ENCODE results near the gene HNRNPLL.

HNRNPLL gene

DNA sequence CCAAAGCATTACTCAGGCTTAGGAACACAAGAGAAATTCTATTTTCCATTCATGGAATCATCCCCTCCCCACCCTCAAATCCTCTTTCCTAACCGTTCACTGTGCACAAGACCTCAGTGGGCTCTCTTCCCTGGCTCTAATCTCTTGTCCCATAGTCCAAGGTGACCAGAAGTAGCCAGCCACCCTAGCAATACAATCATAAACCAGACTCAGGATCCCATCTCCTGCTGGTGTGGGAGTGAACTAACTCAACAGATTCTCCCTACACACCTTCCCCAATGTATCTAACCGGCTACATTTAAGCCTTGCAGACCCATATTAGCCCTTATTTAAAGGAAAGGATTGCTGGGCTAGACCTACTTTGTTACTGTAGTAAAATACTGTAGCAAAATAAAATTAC is 45.5 kb downstream of the HNRNPLL start:
- no peak overlapping the region for H2AFZ ChIP-seq (ENCODE audit: low read length)
- no peaks in the 10 kb centered on the region for H3K79me2 ChIP-seq (ENCODE audit: insufficient read depth, low read length)
- peaks cover 10% of the 10 kb centered on the region for H3K4me1 ChIP-seq (ENCODE audit: insufficient read depth, low read length, poor library complexity, severe bottlenecking)
- no peaks in the 10 kb centered on the region for H3K9me2 ChIP-seq (replicated peaks; ENCODE audit: low read depth, low read length)
- no peak overlapping the region for H3K9ac ChIP-seq (ENCODE audit: low read depth, low read length, poor library complexity, severe bottlenecking)
- H3F3A ChIP-seq (ENCODE audit: low read depth) = peaks cover under 1% of the 10 kb centered on the region; the same call in 1 of the 2 replicates
- peaks cover 15% of the 10 kb centered on the region; the same call in 1 of the 2 replicates for H3K36me3 ChIP-seq (ENCODE audit: insufficient read depth, low read length)
- H3K4me2 ChIP-seq (ENCODE audit: low read depth, low read length, poor library complexity, severe bottlenecking) = no peak overlapping the region
- no peak overlapping the region for H3K4me3 ChIP-seq (ENCODE audit: low read length, poor library complexity, severe bottlenecking)
- no peaks in the 10 kb centered on the region for H4K20me1 ChIP-seq (ENCODE audit: insufficient read depth, low read length, poor library complexity, severe bottlenecking)
- H3K9me3 ChIP-seq (ENCODE audit: insufficient read depth, low read depth, low read length) = no peaks in the 10 kb centered on the region
- H3K27me3 ChIP-seq (ENCODE audit: insufficient read depth, low read length, poor library complexity, severe bottlenecking) = no peaks in the 10 kb centered on the region
- TF ChIP-seq, protein P1, sequence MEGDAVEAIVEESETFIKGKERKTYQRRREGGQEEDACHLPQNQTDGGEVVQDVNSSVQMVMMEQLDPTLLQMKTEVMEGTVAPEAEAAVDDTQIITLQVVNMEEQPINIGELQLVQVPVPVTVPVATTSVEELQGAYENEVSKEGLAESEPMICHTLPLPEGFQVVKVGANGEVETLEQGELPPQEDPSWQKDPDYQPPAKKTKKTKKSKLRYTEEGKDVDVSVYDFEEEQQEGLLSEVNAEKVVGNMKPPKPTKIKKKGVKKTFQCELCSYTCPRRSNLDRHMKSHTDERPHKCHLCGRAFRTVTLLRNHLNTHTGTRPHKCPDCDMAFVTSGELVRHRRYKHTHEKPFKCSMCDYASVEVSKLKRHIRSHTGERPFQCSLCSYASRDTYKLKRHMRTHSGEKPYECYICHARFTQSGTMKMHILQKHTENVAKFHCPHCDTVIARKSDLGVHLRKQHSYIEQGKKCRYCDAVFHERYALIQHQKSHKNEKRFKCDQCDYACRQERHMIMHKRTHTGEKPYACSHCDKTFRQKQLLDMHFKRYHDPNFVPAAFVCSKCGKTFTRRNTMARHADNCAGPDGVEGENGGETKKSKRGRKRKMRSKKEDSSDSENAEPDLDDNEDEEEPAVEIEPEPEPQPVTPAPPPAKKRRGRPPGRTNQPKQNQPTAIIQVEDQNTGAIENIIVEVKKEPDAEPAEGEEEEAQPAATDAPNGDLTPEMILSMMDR (conservative IDR thresholded peaks at IDR 0.05; ENCODE audit: low read length) = no peak

DNA sequence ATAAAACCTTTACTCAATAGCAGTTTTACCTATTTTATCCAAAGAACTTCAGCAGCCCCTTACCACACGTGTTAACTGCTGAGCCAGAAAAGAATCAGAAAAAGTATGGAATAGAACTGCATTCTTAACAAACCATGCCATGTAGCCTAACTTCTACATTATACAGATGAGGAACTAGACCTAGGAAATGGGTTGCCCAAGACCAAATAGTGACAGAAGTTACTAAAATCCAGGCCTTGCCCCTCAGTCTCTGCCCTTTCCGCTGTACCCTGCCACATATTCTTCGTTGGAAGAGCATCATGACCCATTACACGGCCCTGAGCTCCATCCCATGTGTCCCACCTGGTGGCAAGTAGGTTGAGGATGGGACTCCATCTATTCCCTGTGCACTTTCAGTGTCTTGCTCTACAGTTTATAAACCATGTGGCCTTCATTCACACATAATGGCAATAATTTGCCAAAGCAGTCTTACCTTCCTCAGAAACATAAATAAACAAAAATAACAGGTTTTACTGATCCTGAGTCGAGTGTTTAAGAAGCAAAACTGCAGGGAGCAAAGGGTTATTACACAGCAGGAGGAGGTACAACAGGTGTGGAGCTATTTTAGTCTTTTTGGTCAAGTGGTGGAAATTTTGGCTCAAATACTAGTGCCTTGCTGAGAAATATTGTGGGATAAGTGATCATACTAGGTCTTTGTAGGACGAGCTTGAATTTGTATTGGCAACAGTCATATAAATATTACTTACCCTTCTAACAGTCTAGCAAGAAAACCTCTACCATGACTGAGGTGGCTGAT is 46.5 kb downstream of the HNRNPLL start:
- Histone ChIP-seq H3K4me3 (ENCODE audit: low read length, poor library complexity, severe bottlenecking) (no peak overlapping the region), H3F3A (ENCODE audit: low read depth) (peaks cover 8% of the 10 kb centered on the region; the same call in 1 of the 2 replicates), H3K36me3 (ENCODE audit: insufficient read depth, low read length) (peaks cover 10% of the 10 kb centered on the region; the same call in 1 of the 2 replicates), H2AFZ (ENCODE audit: low read length) (no peak overlapping the region), H3K4me2 (ENCODE audit: low read depth, low read length, poor library complexity, severe bottlenecking) (no peak overlapping the region), H3K79me2 (ENCODE audit: insufficient read depth, low read length) (no peaks in the 10 kb centered on the region), H3K4me1 (ENCODE audit: insufficient read depth, low read length, poor library complexity, severe bottlenecking) (peaks cover 17% of the 10 kb centered on the region), H3K9ac (ENCODE audit: low read depth, low read length, poor library complexity, severe bottlenecking) (no peak overlapping the region), H4K20me1 (ENCODE audit: insufficient read depth, low read length, poor library complexity, severe bottlenecking) (no peaks in the 10 kb centered on the region), H3K9me2 (replicated peaks; ENCODE audit: low read depth, low read length) (no peaks in the 10 kb centered on the region), H3K27me3 (ENCODE audit: insufficient read depth, low read length, poor library complexity, severe bottlenecking) (no peaks in the 10 kb centered on the region), H3K9me3 (ENCODE audit: insufficient read depth, low read depth, low read length) (no peaks in the 10 kb centered on the region)
- TF ChIP-seq, protein P1 (conservative IDR thresholded peaks at IDR 0.05; ENCODE audit: low read length) = no peak
- TF ChIP-seq EZH2phosphoT487 (IDR thresholded peaks at IDR 0.05; ENCODE audit: borderline replicate concordance) = no peak

DNA sequence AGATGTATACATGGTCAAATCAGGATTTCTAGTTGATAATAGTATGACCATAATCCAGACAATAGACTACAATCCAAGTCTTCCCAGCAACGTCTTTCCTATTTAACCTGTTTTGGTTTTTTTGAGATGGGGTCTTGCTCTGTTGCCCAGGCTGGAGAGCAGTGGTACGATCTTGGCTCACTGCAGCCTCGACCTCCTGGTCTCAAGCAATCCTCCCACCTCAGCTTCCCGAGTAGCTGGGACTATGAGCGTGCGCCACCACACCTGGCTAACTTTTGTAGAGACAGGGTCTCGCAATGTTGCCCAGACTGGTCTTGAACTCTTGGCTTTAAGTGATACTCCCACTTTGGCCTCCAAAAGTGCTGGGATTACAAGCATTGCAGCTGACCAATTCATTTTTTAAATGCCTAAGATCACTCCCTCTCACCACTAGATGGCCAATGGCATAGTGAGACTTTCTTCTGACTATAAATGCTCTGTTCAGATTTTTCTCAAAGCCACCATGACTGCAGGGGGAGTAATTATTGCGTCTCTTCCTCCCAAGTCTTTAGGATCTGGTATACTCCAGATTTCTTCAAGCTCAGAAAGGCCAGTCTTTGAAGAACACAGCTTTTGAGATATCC is 47.6 kb downstream of the HNRNPLL start:
- Histone ChIP-seq H3K9ac (ENCODE audit: low read depth, low read length, poor library complexity, severe bottlenecking) (no peak overlapping the region), H3K4me3 (ENCODE audit: low read length, poor library complexity, severe bottlenecking) (no peak overlapping the region), H3F3A (ENCODE audit: low read depth) (peaks cover 8% of the 10 kb centered on the region; the same call in 1 of the 2 replicates), H3K27me3 (ENCODE audit: insufficient read depth, low read length, poor library complexity, severe bottlenecking) (no peaks in the 10 kb centered on the region), H3K4me1 (ENCODE audit: insufficient read depth, low read length, poor library complexity, severe bottlenecking) (peaks cover 17% of the 10 kb centered on the region), H3K79me2 (ENCODE audit: insufficient read depth, low read length) (no peaks in the 10 kb centered on the region), H4K20me1 (ENCODE audit: insufficient read depth, low read length, poor library complexity, severe bottlenecking) (no peaks in the 10 kb centered on the region), H3K9me3 (ENCODE audit: insufficient read depth, low read depth, low read length) (no peaks in the 10 kb centered on the region), H3K36me3 (ENCODE audit: insufficient read depth, low read length) (no peaks in the 10 kb centered on the region; the same call in 1 of the 2 replicates), H2AFZ (ENCODE audit: low read length) (no peak overlapping the region), H3K4me2 (ENCODE audit: low read depth, low read length, poor library complexity, severe bottlenecking) (no peak overlapping the region), H3K9me2 (replicated peaks; ENCODE audit: low read depth, low read length) (no peaks in the 10 kb centered on the region)
- TF ChIP-seq, protein P1 (conservative IDR thresholded peaks at IDR 0.05; ENCODE audit: low read length) = peak; percentile 71
- no peak for TF ChIP-seq EZH2phosphoT487 (IDR thresholded peaks at IDR 0.05; ENCODE audit: borderline replicate concordance)

Measured in Loucy (cell line).